ENCODE measurements around the gene CCDC92.
"Not testable (repeated sequence)": the region's sequence is repeated elsewhere in the genome, so short reads cannot be mapped to it uniquely, and the experiment has no call there.

The CCDC92 gene

GRCh38 chr12:123934016-123934620 lies 38.5 kb downstream of the CCDC92 start:
- no peak for DNase-seq

- DNase-seq: no peak
Observed at GRCh38 chr12:123933214-123933613, 39.4 kb downstream of the CCDC92 start.

GRCh38 chr12:123931686-123932321 lies 40.8 kb downstream of the CCDC92 start:
- no peak for DNase-seq

GRCh38 chr12:123929946-123930583 lies 42.6 kb downstream of the CCDC92 start:
- no peak for DNase-seq

- no peak for DNase-seq
Observed at GRCh38 chr12:123928897-123929296, 43.7 kb downstream of the CCDC92 start.

GRCh38 chr12:123928274-123928865 lies 44.3 kb downstream of the CCDC92 start:
- DNase-seq: no peak

- no peak for DNase-seq
Observed at GRCh38 chr12:123924539-123924938, 48.1 kb downstream of the CCDC92 start.

- DNase-seq: no peak
Observed at GRCh38 chr12:123923927-123924326, 48.7 kb downstream of the CCDC92 start.

GRCh38 chr12:123923038-123923437 lies 49.6 kb downstream of the CCDC92 start:
- no peak for DNase-seq

GRCh38 chr12:123919980-123920360 lies 52.7 kb downstream of the CCDC92 start:
- no peak for DNase-seq

GRCh38 chr12:123917337-123917850 lies 55.2 kb downstream of the CCDC92 start:
- no peak for DNase-seq

- DNase-seq: no peak
Observed at GRCh38 chr12:123916729-123917128, 55.9 kb downstream of the CCDC92 start.

- no peak for DNase-seq
Observed at GRCh38 chr12:123914726-123915333, 57.8 kb downstream of the CCDC92 start.

GRCh38 chr12:123912415-123913380 lies 59.9 kb downstream of the CCDC92 start:
- no peak for DNase-seq

- not testable (repeated sequence) for DNase-seq
Observed at GRCh38 chr12:123911672-123912409, 60.8 kb downstream of the CCDC92 start.

- DNase-seq: no peak
Observed at GRCh38 chr12:123910761-123911193, 61.9 kb downstream of the CCDC92 start.

GRCh38 chr12:123910057-123910456 lies 62.6 kb downstream of the CCDC92 start:
- no peak for DNase-seq

- DNase-seq: no peak
Observed at GRCh38 chr12:123908884-123909725, 63.5 kb downstream of the CCDC92 start.

GRCh38 chr12:123907726-123908476 lies 64.7 kb downstream of the CCDC92 start:
- no peak for DNase-seq

All from bone marrow (tissue), 2 donors.